ENCODE results near the gene OSBP2.

Gene OSBP2

GRCh38 chr22:30843245-30843644 lies 148.6 kb downstream of the OSBP2 start:
- no peaks in the 10 kb centered on the region for H3K36me3 ChIP-seq (replicated peaks in 1 of 2; ENCODE audit: control insufficient read depth in 2 of 2, insufficient read depth in 2 of 2, low read length in 2 of 2)
- H2BK12ac ChIP-seq (ENCODE audit: low read length) = no peak overlapping the region
- H4K8ac ChIP-seq (ENCODE audit: low read depth, low read length) = no peak overlapping the region
- no peak for DNase-seq (ENCODE audit: low spot score)
- H3K4ac ChIP-seq (ENCODE audit: low read length) = no peak overlapping the region
- no peaks in the 10 kb centered on the region for H3K9me3 ChIP-seq (replicated peaks in 1 of 2; ENCODE audit: control insufficient read depth in 2 of 2, insufficient read depth in 1 of 2, low read depth in 1 of 2, low read length in 2 of 2)
- H3K9ac ChIP-seq (ENCODE audit: low read depth, low read length, poor library complexity) = no peak overlapping the region
- H3K4me3 ChIP-seq (ENCODE audit: low read length in 2 of 2) = no peak overlapping the region
- no peak overlapping the region for H2BK120ac ChIP-seq (ENCODE audit: low read depth, low read length)
- H2AFZ ChIP-seq (ENCODE audit: low read length) = no peak overlapping the region
- no CpG with 5 or more reads among the region's 4 CpGs for WGBS, 2 donors (ENCODE audit: extremely low coverage in 2 of 2, insufficient read length in 2 of 2, insufficient replicate concordance in 1 of 2)
- no peak overlapping the region for H3K4me2 ChIP-seq (ENCODE audit: insufficient read depth, low read length, poor library complexity, severe bottlenecking)
- no peak overlapping the region for H3K27ac ChIP-seq (replicated peaks; ENCODE audit: low read length)
- H3K27me3 ChIP-seq (ENCODE audit: control insufficient read depth in 3 of 3, insufficient read depth in 3 of 3, low read depth in 1 of 3, low read length in 3 of 3) = no peaks in the 10 kb centered on the region
- H3K4me1 ChIP-seq (ENCODE audit: control insufficient read depth in 2 of 2, insufficient read depth in 1 of 2, low read depth in 1 of 2, low read length in 2 of 2) = no peaks in the 10 kb centered on the region
- no peak overlapping the region for H2AK5ac ChIP-seq (ENCODE audit: low read depth, low read length)
- no peaks in the 10 kb centered on the region for H3K79me1 ChIP-seq (ENCODE audit: low read depth, low read length)
- no peak overlapping the region for H3K18ac ChIP-seq (ENCODE audit: low read length)
- no peak overlapping the region for H3K23ac ChIP-seq (ENCODE audit: low read depth, low read length, poor library complexity)
- no peak overlapping the region for H4K91ac ChIP-seq (ENCODE audit: low read depth, low read length, poor library complexity)
- H3K14ac ChIP-seq (ENCODE audit: low read length) = no peak overlapping the region
- no peak overlapping the region for H2BK5ac ChIP-seq (ENCODE audit: low read length)
- no peak overlapping the region for H2BK15ac ChIP-seq (ENCODE audit: low read length)

GRCh38 chr22:30847583-30847982 lies 152.9 kb downstream of the OSBP2 start:
- Histone ChIP-seq H4K91ac (ENCODE audit: low read depth, low read length, poor library complexity) (no peak overlapping the region), H3K27me3 (ENCODE audit: control insufficient read depth in 3 of 3, insufficient read depth in 3 of 3, low read depth in 1 of 3, low read length in 3 of 3) (no peaks in the 10 kb centered on the region), H3K9me3 (replicated peaks in 1 of 2; ENCODE audit: control insufficient read depth in 2 of 2, insufficient read depth in 1 of 2, low read depth in 1 of 2, low read length in 2 of 2) (no peaks in the 10 kb centered on the region), H3K27ac (replicated peaks; ENCODE audit: low read length) (no peak overlapping the region), H2BK12ac (ENCODE audit: low read length) (no peak overlapping the region), H3K9ac (ENCODE audit: low read depth, low read length, poor library complexity) (no peak overlapping the region), H2AK5ac (ENCODE audit: low read depth, low read length) (no peak overlapping the region), H2BK15ac (ENCODE audit: low read length) (no peak overlapping the region), H3K23ac (ENCODE audit: low read depth, low read length, poor library complexity) (no peak overlapping the region), H3K4me3 (ENCODE audit: low read length in 2 of 2) (no peak overlapping the region), H2AFZ (ENCODE audit: low read length) (no peak overlapping the region), H3K18ac (ENCODE audit: low read length) (no peak overlapping the region), H4K8ac (ENCODE audit: low read depth, low read length) (no peak overlapping the region), H3K4me2 (ENCODE audit: insufficient read depth, low read length, poor library complexity, severe bottlenecking) (no peak overlapping the region), H2BK120ac (ENCODE audit: low read depth, low read length) (no peak overlapping the region), H3K36me3 (replicated peaks in 1 of 2; ENCODE audit: control insufficient read depth in 2 of 2, insufficient read depth in 2 of 2, low read length in 2 of 2) (no peaks in the 10 kb centered on the region), H2BK5ac (ENCODE audit: low read length) (no peak overlapping the region), H3K4me1 (ENCODE audit: control insufficient read depth in 2 of 2, insufficient read depth in 1 of 2, low read depth in 1 of 2, low read length in 2 of 2) (no peaks in the 10 kb centered on the region), H3K14ac (ENCODE audit: low read length) (no peak overlapping the region), H3K79me1 (ENCODE audit: low read depth, low read length) (no peaks in the 10 kb centered on the region), H3K4ac (ENCODE audit: low read length) (no peak overlapping the region)
- no peak for DNase-seq (ENCODE audit: low spot score)
- no CpG with 5 or more reads among the region's 1 CpG for WGBS, 2 donors (ENCODE audit: extremely low coverage in 2 of 2, insufficient read length in 2 of 2, insufficient replicate concordance in 1 of 2)

DNA sequence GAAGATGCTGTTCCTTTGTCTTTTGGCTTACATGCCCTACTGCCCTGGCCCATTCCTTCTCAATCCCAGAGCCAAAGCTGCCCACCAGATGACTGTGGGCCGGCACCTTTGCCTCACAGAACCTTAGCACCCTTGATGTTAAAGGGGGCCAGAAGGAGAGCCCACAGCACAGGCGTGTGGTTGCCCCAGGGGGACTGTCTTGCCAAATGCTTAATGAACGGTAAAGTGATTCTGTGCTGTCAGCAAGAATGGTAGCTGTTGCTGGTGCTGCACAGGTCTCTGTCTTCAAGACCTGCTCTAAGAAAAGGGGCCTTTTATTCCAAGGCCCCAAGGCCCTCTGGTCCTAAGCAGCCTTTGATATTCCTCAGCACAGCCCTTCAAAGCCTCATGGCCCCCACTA lies 160.6 kb downstream of the OSBP2 start:
- peaks cover 0 to 8% (median 0%) of the 10 kb centered on the region in 3 experiments for H3K27me3 ChIP-seq (ENCODE audit: control insufficient read depth in 3 of 3, insufficient read depth in 3 of 3, low read depth in 1 of 3, low read length in 3 of 3)
- no peak overlapping the region for H3K23ac ChIP-seq (ENCODE audit: low read depth, low read length, poor library complexity)
- no peak overlapping the region for H2AK5ac ChIP-seq (ENCODE audit: low read depth, low read length)
- H3K36me3 ChIP-seq (replicated peaks in 1 of 2; ENCODE audit: control insufficient read depth in 2 of 2, insufficient read depth in 2 of 2, low read length in 2 of 2) = no peaks in the 10 kb centered on the region
- no peak overlapping the region for H3K27ac ChIP-seq (replicated peaks; ENCODE audit: low read length)
- no peak overlapping the region for H3K4me2 ChIP-seq (ENCODE audit: insufficient read depth, low read length, poor library complexity, severe bottlenecking)
- no peaks in the 10 kb centered on the region for H3K79me1 ChIP-seq (ENCODE audit: low read depth, low read length)
- no CpG with 5 or more reads among the region's 3 CpGs for WGBS, 2 donors (ENCODE audit: extremely low coverage in 2 of 2, insufficient read length in 2 of 2, insufficient replicate concordance in 1 of 2)
- no peak overlapping the region for H3K4me3 ChIP-seq (ENCODE audit: low read length in 2 of 2)
- H4K8ac ChIP-seq (ENCODE audit: low read depth, low read length) = no peak overlapping the region
- no peak overlapping the region for H4K91ac ChIP-seq (ENCODE audit: low read depth, low read length, poor library complexity)
- no peak overlapping the region for H2BK12ac ChIP-seq (ENCODE audit: low read length)
- H3K4me1 ChIP-seq (ENCODE audit: control insufficient read depth in 2 of 2, insufficient read depth in 1 of 2, low read depth in 1 of 2, low read length in 2 of 2) = peaks cover 0 to 1% of the 10 kb centered on the region in 2 donors
- H3K14ac ChIP-seq (ENCODE audit: low read length) = no peak overlapping the region
- no peak overlapping the region for H2BK5ac ChIP-seq (ENCODE audit: low read length)
- H2AFZ ChIP-seq (ENCODE audit: low read length) = no peak overlapping the region
- H3K9me3 ChIP-seq (replicated peaks in 1 of 2; ENCODE audit: control insufficient read depth in 2 of 2, insufficient read depth in 1 of 2, low read depth in 1 of 2, low read length in 2 of 2) = no peaks in the 10 kb centered on the region
- H2BK120ac ChIP-seq (ENCODE audit: low read depth, low read length) = no peak overlapping the region
- H3K9ac ChIP-seq (ENCODE audit: low read depth, low read length, poor library complexity) = no peak overlapping the region
- H2BK15ac ChIP-seq (ENCODE audit: low read length) = no peak overlapping the region
- no peak overlapping the region for H3K4ac ChIP-seq (ENCODE audit: low read length)
- no peak overlapping the region for H3K18ac ChIP-seq (ENCODE audit: low read length)
- no peak for DNase-seq (ENCODE audit: low spot score)

GRCh38 chr22:30855677-30856518 lies 161.2 kb downstream of the OSBP2 start:
- H3K4ac ChIP-seq (ENCODE audit: low read length) = no peak overlapping the region
- no CpG with 5 or more reads among the region's 4 CpGs for WGBS, 2 donors (ENCODE audit: extremely low coverage in 2 of 2, insufficient read length in 2 of 2, insufficient replicate concordance in 1 of 2)
- peaks cover 2% of the 10 kb centered on the region for H3K79me1 ChIP-seq (ENCODE audit: low read depth, low read length)
- peak overlapping the region; percentile 45 for H2AK5ac ChIP-seq (ENCODE audit: low read depth, low read length)
- no peak overlapping the region for H3K14ac ChIP-seq (ENCODE audit: low read length)
- no peak overlapping the region for H2BK15ac ChIP-seq (ENCODE audit: low read length)
- H3K27ac ChIP-seq (replicated peaks; ENCODE audit: low read length) = no peak overlapping the region
- no peak overlapping the region for H3K9ac ChIP-seq (ENCODE audit: low read depth, low read length, poor library complexity)
- no peak for DNase-seq (ENCODE audit: low spot score)
- H3K4me2 ChIP-seq (ENCODE audit: insufficient read depth, low read length, poor library complexity, severe bottlenecking) = no peak overlapping the region
- no peak overlapping the region for H3K18ac ChIP-seq (ENCODE audit: low read length)
- H4K8ac ChIP-seq (ENCODE audit: low read depth, low read length) = no peak overlapping the region
- no peak overlapping the region for H3K4me3 ChIP-seq (ENCODE audit: low read length in 2 of 2)
- no peaks in the 10 kb centered on the region for H3K9me3 ChIP-seq (replicated peaks in 1 of 2; ENCODE audit: control insufficient read depth in 2 of 2, insufficient read depth in 1 of 2, low read depth in 1 of 2, low read length in 2 of 2)
- peaks cover 0 to 1% of the 10 kb centered on the region in 2 donors for H3K4me1 ChIP-seq (ENCODE audit: control insufficient read depth in 2 of 2, insufficient read depth in 1 of 2, low read depth in 1 of 2, low read length in 2 of 2)
- H2BK12ac ChIP-seq (ENCODE audit: low read length) = no peak overlapping the region
- H2AFZ ChIP-seq (ENCODE audit: low read length) = no peak overlapping the region
- no peak overlapping the region for H2BK120ac ChIP-seq (ENCODE audit: low read depth, low read length)
- no peak overlapping the region for H2BK5ac ChIP-seq (ENCODE audit: low read length)
- no peaks in the 10 kb centered on the region for H3K36me3 ChIP-seq (replicated peaks in 1 of 2; ENCODE audit: control insufficient read depth in 2 of 2, insufficient read depth in 2 of 2, low read length in 2 of 2)
- peaks cover 0 to 9% (median 0%) of the 10 kb centered on the region in 3 experiments for H3K27me3 ChIP-seq (ENCODE audit: control insufficient read depth in 3 of 3, insufficient read depth in 3 of 3, low read depth in 1 of 3, low read length in 3 of 3)
- no peak overlapping the region for H4K91ac ChIP-seq (ENCODE audit: low read depth, low read length, poor library complexity)
- H3K23ac ChIP-seq (ENCODE audit: low read depth, low read length, poor library complexity) = no peak overlapping the region

Measured in neuronal stem cell (in vitro differentiated cells).